ENCODE results near the gene CETP.

DNA sequence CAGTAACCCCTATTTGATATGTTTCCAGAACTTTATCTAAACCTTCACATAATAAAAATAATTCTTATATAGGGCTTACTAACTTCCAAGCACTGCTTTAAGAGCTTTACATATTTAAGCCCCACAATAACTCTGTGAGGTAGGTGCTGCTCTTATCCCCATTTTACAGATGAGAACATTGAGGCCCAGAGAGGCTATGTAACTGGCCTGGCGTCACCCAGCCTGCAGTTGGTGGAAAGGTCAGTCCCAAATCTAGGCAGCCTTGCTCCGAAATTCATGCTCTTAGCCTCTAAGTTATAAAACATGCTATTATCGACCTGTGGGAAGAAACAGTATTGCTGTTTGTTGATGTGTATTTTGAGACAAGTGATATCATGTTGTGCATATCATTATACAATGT, 36.6 kb downstream of the CETP start:
- no peak for TF ChIP-seq POLR2A (IDR thresholded peaks at IDR 0.05)
- TF ChIP-seq, protein P1, sequence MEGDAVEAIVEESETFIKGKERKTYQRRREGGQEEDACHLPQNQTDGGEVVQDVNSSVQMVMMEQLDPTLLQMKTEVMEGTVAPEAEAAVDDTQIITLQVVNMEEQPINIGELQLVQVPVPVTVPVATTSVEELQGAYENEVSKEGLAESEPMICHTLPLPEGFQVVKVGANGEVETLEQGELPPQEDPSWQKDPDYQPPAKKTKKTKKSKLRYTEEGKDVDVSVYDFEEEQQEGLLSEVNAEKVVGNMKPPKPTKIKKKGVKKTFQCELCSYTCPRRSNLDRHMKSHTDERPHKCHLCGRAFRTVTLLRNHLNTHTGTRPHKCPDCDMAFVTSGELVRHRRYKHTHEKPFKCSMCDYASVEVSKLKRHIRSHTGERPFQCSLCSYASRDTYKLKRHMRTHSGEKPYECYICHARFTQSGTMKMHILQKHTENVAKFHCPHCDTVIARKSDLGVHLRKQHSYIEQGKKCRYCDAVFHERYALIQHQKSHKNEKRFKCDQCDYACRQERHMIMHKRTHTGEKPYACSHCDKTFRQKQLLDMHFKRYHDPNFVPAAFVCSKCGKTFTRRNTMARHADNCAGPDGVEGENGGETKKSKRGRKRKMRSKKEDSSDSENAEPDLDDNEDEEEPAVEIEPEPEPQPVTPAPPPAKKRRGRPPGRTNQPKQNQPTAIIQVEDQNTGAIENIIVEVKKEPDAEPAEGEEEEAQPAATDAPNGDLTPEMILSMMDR (IDR thresholded peaks at IDR 0.05): no peak
